Measurements from ENCODE around the gene NINJ2. TPM values are rescaled to one million over a fixed set of nuclear protein-coding genes. Genes with fewer than 3 reads are reported as not detected.

The NINJ2 gene
- total RNA-seq, 1 donor from 2014 or later: not detected

GRCh38 chr12:527729-528128, 135.5 kb downstream of the NINJ2 start:
- DNase-seq: no peak

- no peak for DNase-seq
Measured at GRCh38 chr12:527241-527640, 136.0 kb downstream of the NINJ2 start.

GRCh38 chr12:526089-526488, 137.2 kb downstream of the NINJ2 start:
- DNase-seq: no peak

- DNase-seq: no peak
Measured at GRCh38 chr12:524167-524951, 138.9 kb downstream of the NINJ2 start.

GRCh38 chr12:522692-523378, 140.4 kb downstream of the NINJ2 start:
- DNase-seq: no peak

- DNase-seq: no peak
Measured at GRCh38 chr12:520119-520518, 143.1 kb downstream of the NINJ2 start.

GRCh38 chr12:517538-517937, 145.7 kb downstream of the NINJ2 start:
- no peak for DNase-seq

Small RNA genes within 50 kb of the gene (small RNA-seq; reads per million reads assigned to genes)
- not detected for gene RNU7-103P (ENCODE audit: low replicate concordance)

Other genes starting within 250 kb of the NINJ2 start
- 14.0 TPM for gene B4GALNT3, start 203.5 kb downstream of the NINJ2 start, total RNA-seq
- 140 TPM for gene WNK1, start 89.1 kb upstream of the NINJ2 start, total RNA-seq

All from tongue (tissue), 3 donors.